22Rv1 (cell line): Measurements from ENCODE around the gene HIVEP3.

Experiments used
- H3K27ac ChIP-seq: fragments of 450-650 bp; 2 replicates; pipeline ENCODE4 v1.5.1; 2017
- CTCF ChIP-seq: fragments of 450-650 bp; IDR thresholded peaks from 2 replicates; pipeline ENCODE4 v1.5.1; 2017; ENCODE audit warnings: mild to moderate bottlenecking
- ZFX ChIP-seq: fragments of 450-650 bp; IDR thresholded peaks from 2 replicates; pipeline ENCODE4 v1.6.1; 2017; ENCODE audit warnings: antibody characterized with exemption, borderline replicate concordance

The HIVEP3 gene

GRCh38 chr1:41767534-41768525, 150.9 kb downstream of the HIVEP3 start:
- TF ChIP-seq CTCF (no peak), ZFX (no peak)
- no peak overlapping the region for H3K27ac ChIP-seq

- H3K27ac ChIP-seq: no peak overlapping the region
- no peak for TF ChIP-seq CTCF
- no peak for TF ChIP-seq ZFX
Observed at GRCh38 chr1:41766546-41766945, 152.2 kb downstream of the HIVEP3 start.

- no peak for TF ChIP-seq ZFX
- no peak for TF ChIP-seq CTCF
- no peak overlapping the region for H3K27ac ChIP-seq
Observed at GRCh38 chr1:41766041-41766440, 152.7 kb downstream of the HIVEP3 start.

GRCh38 chr1:41765152-41765551, 153.6 kb downstream of the HIVEP3 start:
- no peak overlapping the region for H3K27ac ChIP-seq

GRCh38 chr1:41764656-41765055, 154.1 kb downstream of the HIVEP3 start:
- TF ChIP-seq ZFX (no peak), CTCF (no peak)
- H3K27ac ChIP-seq: no peak overlapping the region

More at GRCh38 chr1:41765152-41765551, 153.6 kb downstream of the HIVEP3 start:
- no peak for TF ChIP-seq CTCF
- no peak for TF ChIP-seq ZFX

- H3K27ac ChIP-seq: no peak overlapping the region
Observed at GRCh38 chr1:41762777-41763176, 155.9 kb downstream of the HIVEP3 start.

GRCh38 chr1:41762251-41762650, 156.5 kb downstream of the HIVEP3 start:
- no peak for TF ChIP-seq ZFX
- no peak for TF ChIP-seq CTCF

More at GRCh38 chr1:41762777-41763176, 155.9 kb downstream of the HIVEP3 start:
- TF ChIP-seq ZFX: no peak

More at GRCh38 chr1:41762251-41762650, 156.5 kb downstream of the HIVEP3 start:
- H3K27ac ChIP-seq: no peak overlapping the region
